SU-DHL-6 (cell line): ENCODE data around the gene GABRB3.

Experiments used
- H2AFZ ChIP-seq: fragments of 200-600 bp; sonication (generic); 2 replicates; pipeline ENCODE4 v1.6.1; 2014; ENCODE audit warnings: low read depth, mild to moderate bottlenecking, moderate library complexity, mixed read lengths, antibody characterized with exemption, low read length; ENCODE audit not compliant: severe bottlenecking
- H3F3A ChIP-seq: fragments of 200-600 bp; shearing (Covaris generic); 2 replicates; pipeline ENCODE4 v1.6.0; 2016; ENCODE audit warnings: antibody characterized with exemption, mild to moderate bottlenecking; ENCODE audit not compliant: insufficient read depth
- H3K27ac ChIP-seq: fragments of 200-600 bp; sonication (generic); 2 replicates; pipeline ENCODE4 v1.5.1; 2016; ENCODE audit warnings: low read depth, mild to moderate bottlenecking, low read length, moderate library complexity, mixed read lengths
- H3K27me3 ChIP-seq: fragments of 200-600 bp; sonication (generic), shearing (Covaris generic); 2 replicates; pipeline ENCODE4 v1.6.0; 2014; ENCODE audit warnings: mild to moderate bottlenecking, low read length
- H3K36me3 ChIP-seq: fragments of 200-600 bp; sonication (generic); 2 replicates; pipeline ENCODE4 v1.6.1; 2014; ENCODE audit warnings: mild to moderate bottlenecking, low read length, mixed read lengths
- H3K4me2 ChIP-seq: fragments of 300-600, 200-600 bp; shearing (Covaris generic), sonication (generic); 2 replicates; pipeline ENCODE4 v1.6.0; 2014; ENCODE audit warnings: low read length, low read depth, mild to moderate bottlenecking; ENCODE audit not compliant: poor library complexity, severe bottlenecking
- H3K4me3 ChIP-seq: fragments of 200-600 bp; sonication (generic); 2 replicates; pipeline ENCODE4 v1.5.1; 2014; ENCODE audit warnings: antibody characterized with exemption, low read length, mild to moderate bottlenecking, mixed read lengths; ENCODE audit not compliant: insufficient read depth, poor library complexity, severe bottlenecking
- H3K79me2 ChIP-seq: fragments of 200-600 bp; sonication (generic); 2 replicates; pipeline ENCODE4 v1.6.1; 2014; ENCODE audit warnings: mild to moderate bottlenecking, low read length, moderate library complexity; ENCODE audit not compliant: insufficient read depth
- H3K9ac ChIP-seq: fragments of 200-600 bp; sonication (generic); 2 replicates; pipeline ENCODE4 v1.7.0; 2014; ENCODE audit warnings: mild to moderate bottlenecking, low read length
- H3K9me2 ChIP-seq: fragments of 200-600 bp; sonication (generic); replicated peaks from 2 replicates; pipeline ENCODE4 v1.6.1; 2014; ENCODE audit warnings: low read length; ENCODE audit not compliant: insufficient read depth
- H3K9me3 ChIP-seq: fragments of 200-600 bp; sonication (generic); 2 replicates; pipeline ENCODE4 v1.6.1; 2014; ENCODE audit warnings: low read length, mixed read lengths; ENCODE audit not compliant: insufficient read depth
- H4K20me1 ChIP-seq: fragments of 200-600 bp; sonication (generic); 2 replicates; pipeline ENCODE4 v1.6.1; 2014; ENCODE audit warnings: low read depth, mild to moderate bottlenecking, antibody characterized with exemption, low read length, moderate library complexity, mixed read lengths
- EZH2phosphoT487 ChIP-seq: fragments of 200-600 bp; sonication (generic), shearing (Covaris generic); conservative IDR thresholded peaks from 2 replicates; pipeline ENCODE4 v1.6.1; 2018; ENCODE audit warnings: mild to moderate bottlenecking, antibody characterized with exemption, low read length, moderate library complexity, mixed read lengths
- TF ChIP-seq, protein P1 (sequence below): fragments of 200-600 bp; sonication (generic); IDR thresholded peaks from one replicate; pipeline ENCODE4 v1.5.1; 2017; ENCODE audit warnings: antibody characterized with exemption, mild to moderate bottlenecking, low read length, moderate library complexity; ENCODE audit not compliant: insufficient read depth, poor library complexity, severe bottlenecking

GABRB3 gene

DNA sequence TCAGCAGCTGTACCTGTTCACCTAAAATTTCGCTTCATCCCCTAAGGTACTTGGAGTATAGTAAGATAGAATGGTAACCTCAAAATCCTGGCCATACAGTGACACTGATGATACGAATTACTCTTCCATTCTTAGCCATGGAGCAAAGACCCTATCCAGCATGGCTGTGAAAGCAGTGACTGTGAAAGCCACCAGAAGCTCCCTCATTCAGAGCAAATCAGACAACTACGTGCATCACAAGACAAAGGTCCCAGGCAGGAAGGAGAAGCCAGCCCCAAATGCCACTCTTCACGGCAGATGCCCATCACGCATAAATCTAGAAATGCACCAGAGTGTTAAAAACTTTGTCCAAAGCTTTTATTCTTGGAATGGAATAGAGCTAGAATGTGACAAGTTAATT, 99.4 kb downstream of the GABRB3 start:
- H3K36me3 ChIP-seq = no peaks in the 10 kb centered on the region
- no peak overlapping the region for H3K4me2 ChIP-seq
- H3K4me3 ChIP-seq = no peak overlapping the region
- no peaks in the 10 kb centered on the region for H3K27me3 ChIP-seq
- H4K20me1 ChIP-seq = no peaks in the 10 kb centered on the region
- H3K9ac ChIP-seq = no peak overlapping the region
- no peak overlapping the region for H2AFZ ChIP-seq
- no peaks in the 10 kb centered on the region for H3K79me2 ChIP-seq
- no peaks in the 10 kb centered on the region for H3F3A ChIP-seq
- no peak overlapping the region for H3K27ac ChIP-seq
- TF ChIP-seq, protein P1, sequence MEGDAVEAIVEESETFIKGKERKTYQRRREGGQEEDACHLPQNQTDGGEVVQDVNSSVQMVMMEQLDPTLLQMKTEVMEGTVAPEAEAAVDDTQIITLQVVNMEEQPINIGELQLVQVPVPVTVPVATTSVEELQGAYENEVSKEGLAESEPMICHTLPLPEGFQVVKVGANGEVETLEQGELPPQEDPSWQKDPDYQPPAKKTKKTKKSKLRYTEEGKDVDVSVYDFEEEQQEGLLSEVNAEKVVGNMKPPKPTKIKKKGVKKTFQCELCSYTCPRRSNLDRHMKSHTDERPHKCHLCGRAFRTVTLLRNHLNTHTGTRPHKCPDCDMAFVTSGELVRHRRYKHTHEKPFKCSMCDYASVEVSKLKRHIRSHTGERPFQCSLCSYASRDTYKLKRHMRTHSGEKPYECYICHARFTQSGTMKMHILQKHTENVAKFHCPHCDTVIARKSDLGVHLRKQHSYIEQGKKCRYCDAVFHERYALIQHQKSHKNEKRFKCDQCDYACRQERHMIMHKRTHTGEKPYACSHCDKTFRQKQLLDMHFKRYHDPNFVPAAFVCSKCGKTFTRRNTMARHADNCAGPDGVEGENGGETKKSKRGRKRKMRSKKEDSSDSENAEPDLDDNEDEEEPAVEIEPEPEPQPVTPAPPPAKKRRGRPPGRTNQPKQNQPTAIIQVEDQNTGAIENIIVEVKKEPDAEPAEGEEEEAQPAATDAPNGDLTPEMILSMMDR = no peak
- no peak for TF ChIP-seq EZH2phosphoT487
- H3K9me3 ChIP-seq = no peaks in the 10 kb centered on the region
- H3K9me2 ChIP-seq = no peaks in the 10 kb centered on the region

DNA sequence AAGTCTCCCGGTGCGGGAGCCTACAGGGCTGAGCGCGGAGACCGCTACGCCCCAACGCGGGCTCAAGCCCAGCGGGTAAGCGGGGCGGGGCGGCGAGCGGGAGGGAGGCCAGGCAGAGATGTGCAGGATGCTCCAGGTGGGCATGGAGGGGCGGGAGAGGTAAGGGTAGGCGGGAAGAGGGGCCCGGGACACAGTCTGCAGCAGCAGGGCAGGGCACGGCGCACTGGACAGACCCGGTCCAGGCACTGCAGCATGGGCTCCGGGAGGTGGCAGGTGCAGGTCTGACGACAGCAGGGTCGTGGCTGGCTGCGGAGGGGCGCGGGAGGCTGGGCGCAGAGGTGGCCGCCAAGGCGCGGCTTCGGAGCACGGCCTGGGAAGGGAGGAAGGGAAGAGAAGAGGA, 102.8 kb downstream of the GABRB3 start:
- Histone ChIP-seq H3K4me2 (no peak overlapping the region), H3F3A (no peaks in the 10 kb centered on the region), H3K27me3 (no peaks in the 10 kb centered on the region), H3K9me3 (no peaks in the 10 kb centered on the region), H3K9ac (no peak overlapping the region), H3K36me3 (no peaks in the 10 kb centered on the region), H3K4me3 (no peak overlapping the region), H3K27ac (no peak overlapping the region), H4K20me1 (no peaks in the 10 kb centered on the region), H3K9me2 (no peaks in the 10 kb centered on the region), H3K79me2 (no peaks in the 10 kb centered on the region), H2AFZ (no peak overlapping the region)
- TF ChIP-seq, protein P1 = no peak
- no peak for TF ChIP-seq EZH2phosphoT487

DNA sequence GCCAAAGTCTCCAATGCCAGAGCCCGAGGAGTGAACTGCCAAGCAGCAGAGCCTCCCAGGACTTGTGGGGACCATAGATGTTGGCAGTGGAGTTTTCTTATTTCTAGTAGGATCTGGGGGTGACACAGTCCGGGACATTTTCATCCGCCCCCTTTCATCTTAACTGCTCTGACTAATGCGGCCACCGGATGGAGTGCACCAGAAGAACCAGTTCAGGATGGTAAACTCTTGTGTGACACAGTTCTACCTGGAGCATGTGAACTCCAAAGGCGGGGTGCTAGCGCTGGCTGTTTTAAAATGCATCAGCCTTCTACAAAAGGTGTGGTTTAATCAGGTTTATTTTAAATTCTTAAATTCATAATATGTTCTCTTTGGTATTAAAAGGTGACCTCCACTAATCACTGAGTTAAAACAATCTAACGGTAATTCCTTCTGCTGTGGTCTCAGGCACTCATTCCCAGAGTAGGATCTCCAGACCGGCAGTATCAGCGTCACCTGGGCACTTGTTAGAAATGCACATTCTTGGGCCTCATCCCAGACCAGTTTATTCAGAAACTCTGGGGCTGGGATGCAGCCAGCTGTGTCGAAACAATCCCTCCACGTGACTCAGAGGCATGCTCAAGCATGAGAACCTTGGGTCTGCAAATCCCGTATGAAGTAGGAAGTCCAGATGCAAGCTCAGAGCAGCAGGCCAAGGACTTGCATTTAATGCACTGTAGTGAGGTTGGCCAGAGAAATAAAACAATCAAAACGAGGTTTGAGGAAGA, 105.5 kb downstream of the GABRB3 start:
- no peaks in the 10 kb centered on the region for H3K9me3 ChIP-seq
- H4K20me1 ChIP-seq = no peaks in the 10 kb centered on the region
- H3F3A ChIP-seq = peaks cover 14% of the 10 kb centered on the region
- no peaks in the 10 kb centered on the region for H3K36me3 ChIP-seq
- no peak overlapping the region for H3K4me3 ChIP-seq
- H3K9me2 ChIP-seq = no peaks in the 10 kb centered on the region
- H3K79me2 ChIP-seq = no peaks in the 10 kb centered on the region
- H2AFZ ChIP-seq = no peak overlapping the region
- no peak overlapping the region for H3K27ac ChIP-seq
- no peak overlapping the region for H3K9ac ChIP-seq
- no peak for TF ChIP-seq EZH2phosphoT487
- TF ChIP-seq, protein P1 = no peak
- H3K27me3 ChIP-seq = no peaks in the 10 kb centered on the region
- H3K4me2 ChIP-seq = no peak overlapping the region
